ENCODE results near the gene ZNF750. TPM values are rescaled to one million over a fixed set of nuclear protein-coding genes. Genes with fewer than 3 reads are reported as not detected.

ZNF750 gene
- total and polyA plus RNA-seq, 2 of the 13 experiments (the other 11 are each of a cell fraction or from before 2014, with no cell fraction given): not detected

- TF ChIP-seq IRX3 (CRISPR knock-in tag; IDR thresholded peaks at IDR 0.05; ENCODE audit: borderline replicate concordance, low read depth): 0 out of 2 replicates have a peak, but pooled peaks have one; percentile 27
- peak; percentile 51; the same call in 1 of the 2 replicates for TF ChIP-seq HNF4G (IDR thresholded peaks at IDR 0.05; ENCODE audit: borderline replicate concordance, low read depth, low read length)
- TF ChIP-seq HNF4G (CRISPR knock-in tag; IDR thresholded peaks at IDR 0.05; ENCODE audit: borderline replicate concordance, low read depth): no peak
- 0 out of 4 replicates have a peak, but pooled peaks of 1 of the 2 experiments have one; percentile 24 for TF ChIP-seq POLR2A (IDR thresholded peaks at IDR 0.05; ENCODE audit: insufficient read depth in 1 of 2, low read depth in 2 of 2, low read length in 2 of 2)
- peak; percentile 53 for TF ChIP-seq SP4 (CRISPR knock-in tag; IDR thresholded peaks at IDR 0.05)
- TF ChIP-seq TAF1 (CRISPR knock-in tag; IDR thresholded peaks at IDR 0.05): no peak
- TF ChIP-seq ARID4A (CRISPR knock-in tag; IDR thresholded peaks at IDR 0.05; ENCODE audit: borderline replicate concordance): peak; percentile 82; the same call in 1 of the 2 replicates
- 0 out of 2 replicates have a peak, but pooled peaks have one; percentile 35 for TF ChIP-seq ZNF605 (CRISPR knock-in tag; IDR thresholded peaks at IDR 0.05)
- TF ChIP-seq ZNF552 (CRISPR knock-in tag; IDR thresholded peaks at IDR 0.05; ENCODE audit: borderline replicate concordance): 0 out of 2 replicates have a peak, but pooled peaks have one; percentile 56
- no peak for TF ChIP-seq PHF20 (CRISPR knock-in tag; IDR thresholded peaks at IDR 0.05)
- TF ChIP-seq ZFP91 (CRISPR knock-in tag; IDR thresholded peaks at IDR 0.05; ENCODE audit: borderline replicate concordance): peak; percentile 54; the same call in 1 of the 2 replicates
- TF ChIP-seq IRF9 (CRISPR knock-in tag; IDR thresholded peaks at IDR 0.05; ENCODE audit: borderline replicate concordance): peak; percentile 51; the same call in 1 of the 2 replicates
- TF ChIP-seq IKZF1 (IDR thresholded peaks at IDR 0.05): no peak
- TF ChIP-seq ZNF572 (CRISPR knock-in tag; IDR thresholded peaks at IDR 0.05): 0 out of 2 replicates have a peak, but pooled peaks have one; percentile 17
- TF ChIP-seq HBP1 (CRISPR knock-in tag; IDR thresholded peaks at IDR 0.05; ENCODE audit: low read depth): peak; percentile 84
- peak; percentile 30; the same call in 1 of the 2 replicates for TF ChIP-seq PHF21A (CRISPR knock-in tag; IDR thresholded peaks at IDR 0.05)
- peak; percentile 95 for TF ChIP-seq HNRNPL (IDR thresholded peaks at IDR 0.05; ENCODE audit: low read depth, low read length)
Measured at GRCh38 chr17:82848022-82848592, 8.3 kb upstream of the ZNF750 start (continued).
